ENCODE measurements around the gene COPS3. TPM values are rescaled to one million over a fixed set of nuclear protein-coding genes. Genes with fewer than 3 reads are reported as not detected.

Gene COPS3
- total and polyA plus RNA-seq, 2 experiments from 2014 or later: 108 to 121 TPM

- Histone ChIP-seq H3K27ac (ENCODE audit: low read depth) (no peak overlapping the region), H2AFZ (no peak overlapping the region), H3K4me1 (ENCODE audit: insufficient read depth) (no peaks in the 10 kb centered on the region), H3K4me2 (no peak overlapping the region), H3K36me3 (ENCODE audit: insufficient read depth) (no peaks in the 10 kb centered on the region), H3K27me3 (ENCODE audit: insufficient read depth) (no peaks in the 10 kb centered on the region), H3F3A (replicated peaks; ENCODE audit: low read depth) (no peaks in the 10 kb centered on the region), H3K79me2 (replicated peaks; ENCODE audit: insufficient read depth) (no peaks in the 10 kb centered on the region), H3K9me2 (ENCODE audit: insufficient read depth) (no peaks in the 10 kb centered on the region), H3K4me3 (no peak overlapping the region), H4K20me1 (replicated peaks; ENCODE audit: insufficient read depth) (no peaks in the 10 kb centered on the region)
- ATAC-seq: no peak
- Mint-ChIP-seq H3K4me3 (no peak overlapping the region), H3K27me3 (ENCODE audit: insufficient read depth, low read depth, poor library complexity) (peaks cover 4% of the 10 kb centered on the region), H3K4me1 (no peaks in the 10 kb centered on the region), H3K36me3 (ENCODE audit: low read depth) (no peaks in the 10 kb centered on the region), H3K9me3 (no peaks in the 10 kb centered on the region), H3K27ac (no peak overlapping the region)
- DNase-seq (ENCODE audit: low spot score): no peak
- TF ChIP-seq ZNF462 (CRISPR knock-in tag; IDR thresholded peaks at IDR 0.05) (no peak), JUNB (IDR thresholded peaks at IDR 0.05; ENCODE audit: unreplicated experiment) (no peak), POLR2AphosphoS5 (IDR thresholded peaks at IDR 0.05; ENCODE audit: low read depth) (no peak), ZNF114 (CRISPR knock-in tag; IDR thresholded peaks at IDR 0.05) (no peak), ETS1 (IDR thresholded peaks at IDR 0.05) (no peak), STAT1 (IDR thresholded peaks at IDR 0.05; ENCODE audit: unreplicated experiment) (no peak), EZH2phosphoT487 (IDR thresholded peaks at IDR 0.05; ENCODE audit: unreplicated experiment) (no peak), REST (IDR thresholded peaks at IDR 0.05; ENCODE audit: unreplicated experiment) (no peak), NANOG (IDR thresholded peaks at IDR 0.05; ENCODE audit: borderline replicate concordance) (no peak), ZNF331 (CRISPR knock-in tag; IDR thresholded peaks at IDR 0.05; ENCODE audit: low read depth) (no peak), EZH2 (IDR thresholded peaks at IDR 0.05; ENCODE audit: low read depth, unreplicated experiment) (no peak), CREB1 (CRISPR knock-in tag; IDR thresholded peaks at IDR 0.05; ENCODE audit: low read depth) (no peak), CTCF (conservative IDR thresholded peaks at IDR 0.05; ENCODE audit: low read depth in 2 of 2) (no peak)
Observed at GRCh38 chr17:17198281-17198680, 82.8 kb downstream of the COPS3 start.
